HepG2 (cell line): ENCODE measurements around the gene MAGT1. TPM values are rescaled to one million over a fixed set of nuclear protein-coding genes. Genes with fewer than 3 reads are reported as not detected.

ENCODE experiments used
- DMTF1 ChIP-seq: sonication (generic); formaldehyde crosslinking; IDR thresholded peaks from 2 replicates; pipeline ENCODE4 v1.4.0; 2020; ENCODE audit warnings: mild to moderate bottlenecking, missing genetic modification reagents
- DNMT3B ChIP-seq: conservative IDR thresholded peaks from 2 replicates; pipeline ENCODE4 v1.6.1; 2016; ENCODE audit warnings: missing biosample characterization, control low read depth
- EZH2 ChIP-seq: conservative IDR thresholded peaks from 2 replicates; pipeline ENCODE4 v1.6.1; 2012; ENCODE audit warnings: mild to moderate bottlenecking, low read depth, low read length, moderate library complexity
- FOXP4 ChIP-seq: sonication (generic); formaldehyde crosslinking; IDR thresholded peaks from 2 replicates; pipeline ENCODE4 v1.4.0; 2020; ENCODE audit warnings: missing genetic modification reagents
- NFIC ChIP-seq: IDR thresholded peaks from 2 replicates; pipeline ENCODE4 v1.6.1; 2012; ENCODE audit warnings: mild to moderate bottlenecking, low read length, inconsistent platforms
- PRPF4 ChIP-seq: fragments of 200-400 bp; formaldehyde crosslinking; IDR thresholded peaks from 2 replicates; pipeline ENCODE4 v1.6.1; 2016; ENCODE audit warnings: low read length, low read depth; ENCODE audit not compliant: poor library complexity, severe bottlenecking
- REPIN1 ChIP-seq: sonication (generic); formaldehyde crosslinking; IDR thresholded peaks from 2 replicates; pipeline ENCODE4 v1.8.0; 2022; ENCODE audit warnings: missing genetic modification reagents, low read depth, mild to moderate bottlenecking, borderline replicate concordance
- SMARCC2 ChIP-seq: fragments of 450-650 bp; IDR thresholded peaks from 2 replicates; pipeline ENCODE4 v1.6.1; 2017; ENCODE audit warnings: antibody characterized with exemption, mild to moderate bottlenecking
- ZNF563 ChIP-seq: sonication (generic); formaldehyde crosslinking; IDR thresholded peaks from 2 replicates; pipeline ENCODE4 v1.8.0; 2022; ENCODE audit warnings: mild to moderate bottlenecking, moderate library complexity, missing genetic modification reagents
- ZNF720 ChIP-seq: sonication (generic); formaldehyde crosslinking; IDR thresholded peaks from 2 replicates; pipeline ENCODE4 v1.4.0; 2020; ENCODE audit warnings: missing genetic modification reagents
- ZNF746 ChIP-seq: sonication (generic); formaldehyde crosslinking; IDR thresholded peaks from 2 replicates; pipeline ENCODE4 v1.8.0; 2022; ENCODE audit warnings: mild to moderate bottlenecking, missing genetic modification reagents
- polyA plus RNA-seq, 8 experiments: library from polyadenylated mRNA; depleted of rRNA in 3 of 8; stranded (reverse) in 7 of 8; unstranded in 1 of 8; fragments of >200 nt; fragmentation: Illumina TruSeq in 4 of 8; extraction: Trizol in 4 of 8; gene quantifications; 2 replicates each; pipeline versions ENCODE4 v1.2.1 to v1.2.3, GENCODE V29; 2011 to 2016; ENCODE audit warnings: low read depth in 4 of 8, missing spikeins in 1 of 8, mixed read lengths in 1 of 8; ENCODE audit not compliant: insufficient read depth in 1 of 8
- total RNA-seq, 5 experiments: library from RNA; depleted of rRNA; stranded (reverse); fragments of >200 nt; fragmentation: Illumina TruSeq; extraction: Trizol; gene quantifications; 2 replicates each; pipeline ENCODE4 v1.2.3, GENCODE V29; 2016; ENCODE audit warnings: low read depth in 1 of 5
- TF ChIP-seq, protein P1 (sequence below), 2 experiments: fragments of 450-650 bp in 1 of 2; sonication (generic) in 1 of 2; formaldehyde crosslinking in 1 of 2; IDR thresholded peaks; 2 replicates each; pipeline versions ENCODE4 v1.6.1 to v1.8.0; 2016 to 2022; ENCODE audit warnings: antibody characterized with exemption in 1 of 2, mild to moderate bottlenecking in 1 of 2, missing genetic modification reagents in 1 of 2
- TF ChIP-seq, protein P2 (sequence below): sonication (generic); formaldehyde crosslinking; IDR thresholded peaks from 2 replicates; pipeline ENCODE4 v1.8.0; 2022; ENCODE audit warnings: mild to moderate bottlenecking, missing genetic modification reagents, moderate library complexity

Gene MAGT1
- total and polyA plus RNA-seq, 2 of the 13 experiments (the other 11 are each of a cell fraction or from before 2014, with no cell fraction given), result 38.0 to 75.0 TPM

DNA sequence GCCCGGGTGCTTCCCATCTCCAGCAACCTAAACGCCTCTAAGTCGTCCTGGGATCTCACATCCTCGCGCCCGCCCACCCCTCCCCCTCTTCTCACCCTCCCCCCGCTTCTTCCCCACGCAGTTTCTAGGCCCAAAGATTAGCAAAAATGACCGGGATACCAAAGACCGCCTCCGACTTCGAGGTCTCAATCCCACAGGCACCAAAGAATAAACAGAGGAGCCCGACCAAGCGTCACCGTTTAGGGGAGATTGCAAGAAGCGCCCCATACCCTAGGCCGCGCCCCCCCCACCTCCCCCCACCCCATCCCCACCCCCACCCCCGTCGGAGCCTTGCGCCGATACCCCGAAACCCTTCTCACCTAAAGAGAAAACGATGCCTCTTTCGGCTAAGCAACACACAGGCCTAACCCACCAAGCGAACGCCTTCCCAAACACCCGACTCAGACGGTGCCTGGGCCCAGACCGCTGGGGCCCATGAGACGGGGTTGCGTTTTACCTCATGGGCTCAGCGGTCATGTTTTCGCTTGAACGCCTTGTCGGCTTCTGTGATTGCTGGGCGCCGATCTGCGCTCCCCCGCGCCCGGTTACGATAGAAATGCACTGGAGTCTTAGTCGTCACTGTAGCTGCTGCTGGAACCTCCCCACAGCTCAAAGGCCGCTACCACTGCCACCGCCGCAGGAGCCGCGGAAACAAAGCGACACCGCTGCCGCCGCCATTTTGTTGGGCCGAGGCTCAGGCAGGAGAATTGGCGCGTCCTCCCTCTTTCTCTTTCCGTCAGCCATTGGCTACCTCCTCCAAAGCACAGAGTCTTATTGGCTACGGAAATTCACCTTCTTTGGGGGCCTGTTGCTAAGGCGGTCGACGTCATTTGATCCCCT is 109.5 kb downstream of the MAGT1 start, which contains the start of gene ATRX (continued):
- TF ChIP-seq, protein P1, sequence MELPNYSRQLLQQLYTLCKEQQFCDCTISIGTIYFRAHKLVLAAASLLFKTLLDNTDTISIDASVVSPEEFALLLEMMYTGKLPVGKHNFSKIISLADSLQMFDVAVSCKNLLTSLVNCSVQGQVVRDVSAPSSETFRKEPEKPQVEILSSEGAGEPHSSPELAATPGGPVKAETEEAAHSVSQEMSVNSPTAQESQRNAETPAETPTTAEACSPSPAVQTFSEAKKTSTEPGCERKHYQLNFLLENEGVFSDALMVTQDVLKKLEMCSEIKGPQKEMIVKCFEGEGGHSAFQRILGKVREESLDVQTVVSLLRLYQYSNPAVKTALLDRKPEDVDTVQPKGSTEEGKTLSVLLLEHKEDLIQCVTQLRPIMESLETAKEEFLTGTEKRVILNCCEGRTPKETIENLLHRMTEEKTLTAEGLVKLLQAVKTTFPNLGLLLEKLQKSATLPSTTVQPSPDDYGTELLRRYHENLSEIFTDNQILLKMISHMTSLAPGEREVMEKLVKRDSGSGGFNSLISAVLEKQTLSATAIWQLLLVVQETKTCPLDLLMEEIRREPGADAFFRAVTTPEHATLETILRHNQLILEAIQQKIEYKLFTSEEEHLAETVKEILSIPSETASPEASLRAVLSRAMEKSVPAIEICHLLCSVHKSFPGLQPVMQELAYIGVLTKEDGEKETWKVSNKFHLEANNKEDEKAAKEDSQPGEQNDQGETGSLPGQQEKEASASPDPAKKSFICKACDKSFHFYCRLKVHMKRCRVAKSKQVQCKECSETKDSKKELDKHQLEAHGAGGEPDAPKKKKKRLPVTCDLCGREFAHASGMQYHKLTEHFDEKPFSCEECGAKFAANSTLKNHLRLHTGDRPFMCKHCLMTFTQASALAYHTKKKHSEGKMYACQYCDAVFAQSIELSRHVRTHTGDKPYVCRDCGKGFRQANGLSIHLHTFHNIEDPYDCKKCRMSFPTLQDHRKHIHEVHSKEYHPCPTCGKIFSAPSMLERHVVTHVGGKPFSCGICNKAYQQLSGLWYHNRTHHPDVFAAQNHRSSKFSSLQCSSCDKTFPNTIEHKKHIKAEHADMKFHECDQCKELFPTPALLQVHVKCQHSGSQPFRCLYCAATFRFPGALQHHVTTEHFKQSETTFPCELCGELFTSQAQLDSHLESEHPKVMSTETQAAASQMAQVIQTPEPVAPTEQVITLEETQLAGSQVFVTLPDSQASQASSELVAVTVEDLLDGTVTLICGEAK (IDR thresholded peaks at IDR 0.05), result no peak
- TF ChIP-seq, protein P1 (CRISPR knock-in tag; IDR thresholded peaks at IDR 0.05), result no peak
- no peak for TF ChIP-seq DNMT3B (CRISPR knock-in tag)
- TF ChIP-seq ZNF720, result no peak
- TF ChIP-seq PRPF4, result no peak
- TF ChIP-seq FOXP4, result no peak
- TF ChIP-seq REPIN1, result no peak
- no peak for TF ChIP-seq SMARCC2
- no peak for TF ChIP-seq ZNF563
- TF ChIP-seq, protein P2, sequence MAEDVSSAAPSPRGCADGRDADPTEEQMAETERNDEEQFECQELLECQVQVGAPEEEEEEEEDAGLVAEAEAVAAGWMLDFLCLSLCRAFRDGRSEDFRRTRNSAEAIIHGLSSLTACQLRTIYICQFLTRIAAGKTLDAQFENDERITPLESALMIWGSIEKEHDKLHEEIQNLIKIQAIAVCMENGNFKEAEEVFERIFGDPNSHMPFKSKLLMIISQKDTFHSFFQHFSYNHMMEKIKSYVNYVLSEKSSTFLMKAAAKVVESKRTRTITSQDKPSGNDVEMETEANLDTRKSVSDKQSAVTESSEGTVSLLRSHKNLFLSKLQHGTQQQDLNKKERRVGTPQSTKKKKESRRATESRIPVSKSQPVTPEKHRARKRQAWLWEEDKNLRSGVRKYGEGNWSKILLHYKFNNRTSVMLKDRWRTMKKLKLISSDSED (CRISPR knock-in tag), result no peak
- TF ChIP-seq NFIC, result no peak
- no peak for TF ChIP-seq EZH2
- TF ChIP-seq DMTF1 (CRISPR knock-in tag), result no peak
- no peak for TF ChIP-seq ZNF746 (CRISPR knock-in tag)
